Activated B cell treated with CpG ODN at 0.5 μM for 24 hours (primary cell): ENCODE results near the gene ATF7IP. TPM values are rescaled to one million over a fixed set of nuclear protein-coding genes. Genes with fewer than 3 reads are reported as not detected.
"Not testable (repeated sequence)": the region's sequence is repeated elsewhere in the genome, so short reads cannot be mapped to it uniquely, and the experiment has no call there.

ENCODE experiments used
- ATAC-seq: fragments of 200-7000 bp; cut with Tn5 transposase; one replicate; pipeline ENCODE4 v1.10.0; 2021; ENCODE audit warnings: low read depth, mild to moderate bottlenecking, moderate library complexity
- CTCF ChIA-PET: fragments of 350-600 bp; sonication (Branson Sonifier 250); formaldehyde crosslinking; loops from one replicate; lab custom pipeline; 2021; ENCODE audit warnings: antibody characterized with exemption; lab: Charles Lee
- POLR2A ChIA-PET: fragments of 350-600 bp; sonication (Branson Sonifier 250); formaldehyde crosslinking; loops from one replicate; lab custom pipeline; 2021; ENCODE audit warnings: antibody characterized with exemption; lab: Charles Lee
- DNase-seq: peaks from one replicate; pipeline ENCODE4 v3.0.0; 2022
- H3K27ac Mint-ChIP-seq: one replicate; pipeline ENCODE4 v1.8.0; 2020; ENCODE audit warnings: mixed read lengths
- H3K27me3 Mint-ChIP-seq: one replicate; pipeline ENCODE4 v1.8.0; 2021; ENCODE audit warnings: mixed read lengths
- H3K36me3 Mint-ChIP-seq: one replicate; pipeline ENCODE4 v1.8.0; 2021; ENCODE audit warnings: low read depth, mixed read lengths
- H3K4me1 Mint-ChIP-seq: one replicate; pipeline ENCODE4 v1.8.0; 2021; ENCODE audit warnings: mixed read lengths
- H3K4me3 Mint-ChIP-seq: one replicate; pipeline ENCODE4 v1.8.0; 2020; ENCODE audit warnings: mild to moderate bottlenecking, mixed read lengths
- H3K9me3 Mint-ChIP-seq: one replicate; pipeline ENCODE4 v1.8.0; 2020; ENCODE audit warnings: mixed read lengths
- intact Hi-C: fragments of 100-400 bp; cut with micrococcal nuclease; formaldehyde crosslinking; loops from one replicate; pipeline ENCODE4 v1.15.1; 2024
- total RNA-seq: library from RNA; stranded (reverse); gene quantifications from 2 replicates; pipeline ENCODE4 v1.2.3, GENCODE V29; 2022
- TF ChIP-seq, protein P1 (sequence below): fragments of 200-600 bp; IDR thresholded peaks from one replicate; pipeline ENCODE4 v1.8.0; 2022; ENCODE audit warnings: antibody characterized with exemption, mild to moderate bottlenecking

Gene ATF7IP
- total RNA-seq: 142 and 153 TPM in 2 replicates

- peaks cover 11% of the 10 kb centered on the region for H3K9me3 Mint-ChIP-seq
- peak; percentile 83 for ATAC-seq
- peaks cover 64% of the 10 kb centered on the region for H3K4me1 Mint-ChIP-seq
- TF ChIP-seq, protein P1, sequence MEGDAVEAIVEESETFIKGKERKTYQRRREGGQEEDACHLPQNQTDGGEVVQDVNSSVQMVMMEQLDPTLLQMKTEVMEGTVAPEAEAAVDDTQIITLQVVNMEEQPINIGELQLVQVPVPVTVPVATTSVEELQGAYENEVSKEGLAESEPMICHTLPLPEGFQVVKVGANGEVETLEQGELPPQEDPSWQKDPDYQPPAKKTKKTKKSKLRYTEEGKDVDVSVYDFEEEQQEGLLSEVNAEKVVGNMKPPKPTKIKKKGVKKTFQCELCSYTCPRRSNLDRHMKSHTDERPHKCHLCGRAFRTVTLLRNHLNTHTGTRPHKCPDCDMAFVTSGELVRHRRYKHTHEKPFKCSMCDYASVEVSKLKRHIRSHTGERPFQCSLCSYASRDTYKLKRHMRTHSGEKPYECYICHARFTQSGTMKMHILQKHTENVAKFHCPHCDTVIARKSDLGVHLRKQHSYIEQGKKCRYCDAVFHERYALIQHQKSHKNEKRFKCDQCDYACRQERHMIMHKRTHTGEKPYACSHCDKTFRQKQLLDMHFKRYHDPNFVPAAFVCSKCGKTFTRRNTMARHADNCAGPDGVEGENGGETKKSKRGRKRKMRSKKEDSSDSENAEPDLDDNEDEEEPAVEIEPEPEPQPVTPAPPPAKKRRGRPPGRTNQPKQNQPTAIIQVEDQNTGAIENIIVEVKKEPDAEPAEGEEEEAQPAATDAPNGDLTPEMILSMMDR: no peak
- H3K27me3 Mint-ChIP-seq: no peaks in the 10 kb centered on the region
- ChIA-PET POLR2A (interaction anchor here (0.5 to 3.2 kb wide), 52 partner anchors 8 to 1219 kb away, joined by 3 to 105 read pairs (median 5); partner anchors contain the start of genes C12orf60 and WBP11), CTCF (interaction anchor here (0.7 to 2.7 kb wide), 29 partner anchors 11 to 351 kb away, joined by 3 to 58 read pairs (median 5); no protein-coding TSS in a partner anchor)
- intact Hi-C loops: loop anchor here (1.0 to 10.0 kb wide), 16 partner anchors 19 to 1648 kb away; partner anchors contain the start of gene CDKN1B
- peak within 1 kb of the TSS; percentile 97 for H3K27ac Mint-ChIP-seq
- peak within 1 kb of the TSS; percentile 87 for H3K4me3 Mint-ChIP-seq
- DNase-seq: peak; percentile 89
- H3K36me3 Mint-ChIP-seq: peaks cover 49% of the 10 kb centered on the region
These were observed at the start of gene ATF7IP for GRCh38 chr12:14365294-14366208. ATF7IP (plus strand) TSS chr12:14365682; CDS start chr12:14423916, 58,234 bp downstream.

DNA sequence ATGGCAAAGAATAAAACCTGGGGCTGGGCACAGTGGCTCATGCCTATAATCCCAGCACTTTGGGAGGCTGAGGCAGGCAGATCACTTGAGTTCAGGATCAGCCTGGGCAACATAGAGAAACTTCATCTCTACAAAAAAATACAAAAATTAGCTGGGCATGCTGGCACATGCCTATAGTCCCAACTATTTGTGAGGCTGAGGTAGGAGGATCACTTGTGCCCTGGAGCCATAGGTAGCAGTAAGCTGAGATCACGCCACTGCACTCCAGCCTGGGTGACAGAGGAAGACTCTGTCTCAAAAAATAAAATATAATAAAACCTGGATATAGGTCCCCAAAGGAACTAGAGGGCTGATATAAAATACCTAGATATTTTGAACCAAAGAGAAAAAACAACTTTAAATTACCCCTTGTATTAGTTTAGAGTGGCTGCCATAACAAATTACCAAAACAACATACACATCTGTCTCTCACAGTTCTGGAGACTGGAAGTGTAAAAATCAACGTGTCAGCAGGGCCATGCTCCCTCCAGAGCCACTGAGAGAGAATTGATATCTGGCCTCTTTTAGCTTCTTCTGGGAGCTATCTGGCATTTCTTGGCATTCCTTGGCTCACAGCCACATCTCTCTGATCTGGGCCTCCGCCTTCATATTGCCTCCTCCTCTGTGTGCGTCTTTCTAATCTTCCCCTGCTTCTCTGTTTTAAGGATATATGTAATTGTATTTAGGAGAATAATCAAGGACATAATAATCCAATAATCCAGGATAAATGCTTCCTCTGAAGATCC lies 47.9 kb upstream of the ATF7IP start:
- POLR2A ChIA-PET: no interaction called here
- intact Hi-C loops: no loop called here

DNA sequence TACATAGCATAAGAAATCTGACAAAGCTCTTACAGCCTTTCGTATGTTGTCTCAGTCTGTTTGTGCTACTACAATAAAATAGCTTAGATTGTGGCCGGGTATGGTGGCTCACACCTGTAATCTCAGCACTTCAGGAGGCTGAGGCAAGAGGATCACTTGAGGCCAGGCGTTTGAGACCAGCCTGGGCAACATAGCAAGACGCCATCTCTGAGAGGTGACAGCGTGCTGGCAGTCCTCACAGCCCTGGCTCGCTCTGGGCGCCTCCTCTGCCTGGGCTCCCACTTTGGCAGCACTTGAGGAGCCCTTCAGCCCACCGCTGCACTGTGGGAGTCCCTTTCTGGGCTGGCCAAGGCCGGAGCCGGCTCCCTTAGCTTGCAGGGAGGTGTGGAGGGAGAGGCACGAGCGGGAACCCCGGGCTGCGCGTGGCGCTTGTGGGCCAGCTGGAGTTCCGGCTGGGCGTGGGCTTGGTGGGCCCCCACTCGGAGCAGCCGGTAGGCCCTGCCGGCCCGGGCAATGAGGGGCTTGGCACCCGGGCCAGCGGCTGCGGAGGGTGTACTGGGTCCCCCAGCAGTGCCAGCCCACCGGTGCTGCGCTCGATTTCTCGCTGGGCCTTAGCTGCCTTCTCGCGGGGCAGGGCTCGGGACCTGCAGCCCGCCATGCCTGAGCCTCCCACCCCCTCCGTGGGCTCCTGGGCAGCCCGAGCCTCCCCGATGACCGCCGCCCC lies 45.6 kb upstream of the ATF7IP start:
- CTCF ChIA-PET, H3K27ac Mint-ChIP-seq, H3K27me3 Mint-ChIP-seq, H3K9me3 Mint-ChIP-seq, POLR2A ChIA-PET, H3K36me3 Mint-ChIP-seq, DNase-seq, H3K4me3 Mint-ChIP-seq, ATAC-seq, intact Hi-C loops: not testable (repeated sequence)
- H3K4me1 Mint-ChIP-seq: peaks cover 14% of the 10 kb centered on the region

More for the DNA sequence above, 47.9 kb upstream of the ATF7IP start:
- Mint-ChIP-seq H3K9me3 (peaks cover 6% of the 10 kb centered on the region), H3K27me3 (no peaks in the 10 kb centered on the region), H3K4me1 (peaks cover 25% of the 10 kb centered on the region), H3K4me3 (no peak overlapping the region), H3K36me3 (peaks cover 5% of the 10 kb centered on the region), H3K27ac (no peak overlapping the region)
- CTCF ChIA-PET: no interaction called here
- DNase-seq (no peak), ATAC-seq (no peak)
- TF ChIP-seq, protein P1: no peak

DNA sequence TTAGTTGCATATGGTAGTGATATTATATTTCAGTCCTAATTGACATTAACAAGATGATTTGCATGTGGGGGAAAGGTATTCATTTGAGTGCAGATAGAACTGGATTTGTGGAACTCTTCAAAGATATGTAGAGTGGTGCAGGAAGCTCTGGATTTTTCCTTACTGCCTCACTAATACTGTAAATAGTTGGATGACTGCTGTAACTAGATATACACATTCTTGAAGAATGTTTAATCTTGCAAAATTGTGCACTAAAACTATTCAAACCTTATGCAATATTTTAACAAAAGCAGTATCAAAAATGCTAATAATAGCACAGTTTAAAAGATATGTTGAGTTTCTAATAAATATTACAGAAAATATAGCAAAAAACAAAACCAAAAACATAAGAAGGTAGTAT lies 43.1 kb upstream of the ATF7IP start:
- POLR2A ChIA-PET: interaction anchor here (0.7 kb wide), 1 partner anchor 83 kb away, joined by 5 read pairs; no protein-coding TSS in a partner anchor
- ATAC-seq (no peak), DNase-seq (no peak)
- TF ChIP-seq, protein P1: no peak
- Mint-ChIP-seq H3K27me3 (no peaks in the 10 kb centered on the region), H3K4me1 (peaks cover 13% of the 10 kb centered on the region), H3K36me3 (no peaks in the 10 kb centered on the region), H3K4me3 (no peak overlapping the region), H3K9me3 (no peaks in the 10 kb centered on the region), H3K27ac (no peak overlapping the region)
- intact Hi-C loops: no loop called here
- CTCF ChIA-PET: no interaction called here
